ENCODE measurements around the gene CKAP4. TPM values are rescaled to one million over a fixed set of nuclear protein-coding genes. Genes with fewer than 3 reads are reported as not detected.
"Not testable (repeated sequence)": the region's sequence is repeated elsewhere in the genome, so short reads cannot be mapped to it uniquely, and the experiment has no call there.

Gene CKAP4
- 10 to 100 TPM; 23.4 to 23.7 TPM for total RNA-seq

- Mint-ChIP-seq H3K4me1 (peaks cover 29% of the 10 kb centered on the region), H3K36me3 (peaks cover 10% of the 10 kb centered on the region), H3K27me3 (no peaks in the 10 kb centered on the region), H3K4me3 (peak within 1 kb of the TSS; percentile 76), H3K27ac (peak within 1 kb of the TSS; percentile 83), H3K9me3 (no peaks in the 10 kb centered on the region)
- peak; percentile 71 for DNase-seq
Measured at GRCh38 chr12:106247674-106248311, at the start of gene CKAP4. CKAP4 (minus strand) TSS chr12:106248020; CDS start chr12:106247851, 169 bp downstream.

- Mint-ChIP-seq H3K36me3 (no peaks in the 10 kb centered on the region), H3K27me3 (no peaks in the 10 kb centered on the region), H3K27ac (no peak overlapping the region), H3K4me1 (peaks cover 18% of the 10 kb centered on the region), H3K4me3 (no peak overlapping the region), H3K9me3 (no peaks in the 10 kb centered on the region)
- no peak for DNase-seq
Measured at GRCh38 chr12:106297075-106297474, 49.3 kb upstream of the CKAP4 start.

- no peak overlapping the region for H3K4me3 Mint-ChIP-seq
- H3K27ac Mint-ChIP-seq, result no peak overlapping the region
- no peaks in the 10 kb centered on the region for H3K36me3 Mint-ChIP-seq
- DNase-seq, result no peak
- H3K4me1 Mint-ChIP-seq, result peaks cover 12% of the 10 kb centered on the region
- H3K27me3 Mint-ChIP-seq, result no peaks in the 10 kb centered on the region
- H3K9me3 Mint-ChIP-seq, result no peaks in the 10 kb centered on the region
Measured at GRCh38 chr12:106296179-106296877, 48.5 kb upstream of the CKAP4 start.

GRCh38 chr12:106292339-106292738, 44.5 kb upstream of the CKAP4 start:
- DNase-seq, result no peak
- Mint-ChIP-seq H3K27me3 (no peaks in the 10 kb centered on the region), H3K9me3 (peaks cover 2% of the 10 kb centered on the region), H3K27ac (no peak overlapping the region), H3K4me1 (peaks cover 13% of the 10 kb centered on the region), H3K36me3 (no peaks in the 10 kb centered on the region), H3K4me3 (no peak overlapping the region)

GRCh38 chr12:106291342-106291741, 43.5 kb upstream of the CKAP4 start:
- H3K36me3 Mint-ChIP-seq, result no peaks in the 10 kb centered on the region
- peaks cover 15% of the 10 kb centered on the region for H3K4me1 Mint-ChIP-seq
- DNase-seq, result no peak
- H3K4me3 Mint-ChIP-seq, result no peak overlapping the region
- peaks cover 2% of the 10 kb centered on the region for H3K9me3 Mint-ChIP-seq
- no peaks in the 10 kb centered on the region for H3K27me3 Mint-ChIP-seq
- H3K27ac Mint-ChIP-seq, result no peak overlapping the region

GRCh38 chr12:106290666-106291065, 42.8 kb upstream of the CKAP4 start:
- H3K36me3 Mint-ChIP-seq, result no peaks in the 10 kb centered on the region
- H3K4me3 Mint-ChIP-seq, result no peak overlapping the region
- peaks cover 2% of the 10 kb centered on the region for H3K9me3 Mint-ChIP-seq
- no peaks in the 10 kb centered on the region for H3K27me3 Mint-ChIP-seq
- H3K4me1 Mint-ChIP-seq, result peaks cover 15% of the 10 kb centered on the region
- no peak for DNase-seq
- H3K27ac Mint-ChIP-seq, result no peak overlapping the region

GRCh38 chr12:106289196-106289681, 41.4 kb upstream of the CKAP4 start:
- Mint-ChIP-seq H3K27ac (peak overlapping the region; percentile 90), H3K27me3 (peaks cover 6% of the 10 kb centered on the region)

GRCh38 chr12:106288494-106289195, 40.8 kb upstream of the CKAP4 start:
- Mint-ChIP-seq H3K4me1 (peaks cover 24% of the 10 kb centered on the region), H3K36me3 (no peaks in the 10 kb centered on the region), H3K27me3 (peaks cover 6% of the 10 kb centered on the region), H3K9me3 (peaks cover 2% of the 10 kb centered on the region), H3K27ac (peak overlapping the region; percentile 90), H3K4me3 (no peak overlapping the region)
- DNase-seq, result peak; percentile 37

More at GRCh38 chr12:106289196-106289681, 41.4 kb upstream of the CKAP4 start:
- Mint-ChIP-seq H3K4me3 (no peak overlapping the region), H3K9me3 (peaks cover 2% of the 10 kb centered on the region), H3K36me3 (no peaks in the 10 kb centered on the region), H3K4me1 (peaks cover 23% of the 10 kb centered on the region)
- DNase-seq, result no peak

GRCh38 chr12:106288101-106288493, 40.3 kb upstream of the CKAP4 start:
- no peak for DNase-seq
- H3K27ac Mint-ChIP-seq, result peak overlapping the region; percentile 75
- H3K27me3 Mint-ChIP-seq, result peaks cover 6% of the 10 kb centered on the region
- peaks cover 2% of the 10 kb centered on the region for H3K9me3 Mint-ChIP-seq
- H3K4me1 Mint-ChIP-seq, result peaks cover 24% of the 10 kb centered on the region
- H3K36me3 Mint-ChIP-seq, result no peaks in the 10 kb centered on the region
- no peak overlapping the region for H3K4me3 Mint-ChIP-seq

- H3K9me3 Mint-ChIP-seq, result peaks cover 4% of the 10 kb centered on the region
- H3K4me1 Mint-ChIP-seq, result peaks cover 28% of the 10 kb centered on the region
- DNase-seq, result no peak
- H3K27ac Mint-ChIP-seq, result peak overlapping the region; percentile 75
- peaks cover under 1% of the 10 kb centered on the region for H3K36me3 Mint-ChIP-seq
- H3K27me3 Mint-ChIP-seq, result peaks cover 6% of the 10 kb centered on the region
- H3K4me3 Mint-ChIP-seq, result no peak overlapping the region
Measured at GRCh38 chr12:106287364-106287763, 39.5 kb upstream of the CKAP4 start.

GRCh38 chr12:106286576-106287162, 38.8 kb upstream of the CKAP4 start:
- not testable (repeated sequence) for H3K27me3 Mint-ChIP-seq, H3K36me3 Mint-ChIP-seq, H3K9me3 Mint-ChIP-seq, H3K4me3 Mint-ChIP-seq, H3K27ac Mint-ChIP-seq, DNase-seq
- H3K4me1 Mint-ChIP-seq, result peaks cover 30% of the 10 kb centered on the region

- Mint-ChIP-seq H3K4me1 (peaks cover 30% of the 10 kb centered on the region), H3K36me3 (peaks cover 3% of the 10 kb centered on the region), H3K9me3 (peaks cover 7% of the 10 kb centered on the region), H3K27me3 (peaks cover 6% of the 10 kb centered on the region), H3K27ac (no peak overlapping the region), H3K4me3 (no peak overlapping the region)
- DNase-seq, result no peak
Measured at GRCh38 chr12:106285982-106286381, 38.2 kb upstream of the CKAP4 start.

- DNase-seq, result no peak
- no peak overlapping the region for H3K4me3 Mint-ChIP-seq
- H3K9me3 Mint-ChIP-seq, result peaks cover 7% of the 10 kb centered on the region
- peaks cover 31% of the 10 kb centered on the region for H3K4me1 Mint-ChIP-seq
- H3K27ac Mint-ChIP-seq, result no peak overlapping the region
- H3K36me3 Mint-ChIP-seq, result peaks cover 3% of the 10 kb centered on the region
- peaks cover 6% of the 10 kb centered on the region for H3K27me3 Mint-ChIP-seq
Measured at GRCh38 chr12:106284358-106285105, 36.7 kb upstream of the CKAP4 start.

GRCh38 chr12:106282457-106283097, 34.8 kb upstream of the CKAP4 start:
- H3K36me3 Mint-ChIP-seq, result peaks cover 3% of the 10 kb centered on the region
- peaks cover 5% of the 10 kb centered on the region for H3K9me3 Mint-ChIP-seq
- no peak overlapping the region for H3K4me3 Mint-ChIP-seq
- DNase-seq, result peak; percentile 26
- H3K4me1 Mint-ChIP-seq, result peaks cover 20% of the 10 kb centered on the region
- H3K27me3 Mint-ChIP-seq, result peaks cover 6% of the 10 kb centered on the region
- no peak overlapping the region for H3K27ac Mint-ChIP-seq

All from activated naive CD8-positive, alpha-beta T cell treated with anti-CD3 and anti-CD28 coated beads for 36 hours (primary cell).